ENCODE measurements around the gene BMPR1A.

The BMPR1A gene

GRCh38 chr10:86954681-86955500 lies 198.5 kb downstream of the BMPR1A start:
- H3K4me3 ChIP-seq (ENCODE audit: low read length): no peak overlapping the region
- no peak for DNase-seq (ENCODE audit: low read depth)
- TF ChIP-seq CTCF (conservative IDR thresholded peaks at IDR 0.05; ENCODE audit: low read depth, low read length): no peak

GRCh38 chr10:86955501-86956194 lies 199.2 kb downstream of the BMPR1A start:
- no peak for TF ChIP-seq CTCF (conservative IDR thresholded peaks at IDR 0.05; ENCODE audit: low read depth, low read length)
- DNase-seq (ENCODE audit: low read depth): no peak
- no peak overlapping the region for H3K4me3 ChIP-seq (ENCODE audit: low read length)

- no peak for TF ChIP-seq CTCF (conservative IDR thresholded peaks at IDR 0.05; ENCODE audit: low read depth, low read length)
- DNase-seq (ENCODE audit: low read depth): no peak
- H3K4me3 ChIP-seq (ENCODE audit: low read length): no peak overlapping the region
These were observed 199.9 kb downstream of the BMPR1A start for GRCh38 chr10:86956195-86956847.

- no peak for TF ChIP-seq CTCF (conservative IDR thresholded peaks at IDR 0.05; ENCODE audit: low read depth, low read length)
These were observed 200.5 kb downstream of the BMPR1A start for GRCh38 chr10:86956848-86957448.

GRCh38 chr10:86957471-86958115 lies 201.2 kb downstream of the BMPR1A start, which contains the start of gene MMRN2:
Gene MMRN2 (minus strand): TSS chr10:86957615. CDS start chr10:86957541, 74 bp downstream.
- TF ChIP-seq CTCF (conservative IDR thresholded peaks at IDR 0.05; ENCODE audit: low read depth, low read length): no peak
- no peak for DNase-seq (ENCODE audit: low read depth)
- H3K4me3 ChIP-seq (ENCODE audit: low read length): no peak within 1 kb of the TSS

More at GRCh38 chr10:86956848-86957448, 200.5 kb downstream of the BMPR1A start:
- no peak for DNase-seq (ENCODE audit: low read depth)
- no peak overlapping the region for H3K4me3 ChIP-seq (ENCODE audit: low read length)

GRCh38 chr10:86958116-86958900 lies 201.9 kb downstream of the BMPR1A start, which contains the start of gene SNCG:
Gene SNCG (plus strand): TSS chr10:86958599. CDS start chr10:86958698, 99 bp downstream.
- no peak for DNase-seq (ENCODE audit: low read depth)
- H3K4me3 ChIP-seq (ENCODE audit: low read length): no peak within 1 kb of the TSS
- TF ChIP-seq CTCF (conservative IDR thresholded peaks at IDR 0.05; ENCODE audit: low read depth, low read length): no peak
